Measurements from ENCODE around the gene KEAP1.
"Not testable (repeated sequence)": the region's sequence is repeated elsewhere in the genome, so short reads cannot be mapped to it uniquely, and the experiment has no call there.

KEAP1 gene

GRCh38 chr19:10503002-10503789 lies at the start of gene KEAP1:
Gene KEAP1, minus strand, starts transcription at chr19:10503356. Its CDS starts 3,323 bp downstream, at chr19:10500033.
- Mint-ChIP-seq H3K27me3 (no peaks in the 10 kb centered on the region), H3K4me1 (peaks cover 48% of the 10 kb centered on the region), H3K4me3 (peak within 1 kb of the TSS; percentile 90), H3K27ac (peak within 1 kb of the TSS; percentile 96), H3K9me3 (no peaks in the 10 kb centered on the region), H3K36me3 (peaks cover 24% of the 10 kb centered on the region)
- CTCF ChIA-PET = interaction anchor here (0.9 to 1.6 kb wide), 3 partner anchors 51 to 66 kb away, joined by 3 to 5 read pairs (median 4); no protein-coding TSS in a partner anchor
- peak; percentile 60 for DNase-seq

- DNase-seq = peak; percentile 37
- Mint-ChIP-seq H3K4me3 (no peak overlapping the region), H3K27me3 (no peaks in the 10 kb centered on the region), H3K27ac (peak overlapping the region; percentile 97), H3K4me1 (peaks cover 58% of the 10 kb centered on the region), H3K36me3 (peaks cover 60% of the 10 kb centered on the region), H3K9me3 (no peaks in the 10 kb centered on the region)
- CTCF ChIA-PET = interaction anchor here (0.8 to 2.5 kb wide), 12 partner anchors 11 to 281 kb away, joined by 3 to 12 read pairs (median 4); partner anchors contain the start of genes ICAM1 and KRI1
These were observed 49.4 kb upstream of the KEAP1 start for GRCh38 chr19:10552510-10553053.

- CTCF ChIA-PET = interaction anchor here (1.0 to 2.1 kb wide), 7 partner anchors 10 to 281 kb away, joined by 3 to 12 read pairs (median 3); partner anchors contain the start of genes CDC37 and ICAM1
- H3K36me3 Mint-ChIP-seq = peaks cover 61% of the 10 kb centered on the region
- DNase-seq = peak; percentile 69
These were observed 48.6 kb upstream of the KEAP1 start for GRCh38 chr19:10551698-10552301.

GRCh38 chr19:10551006-10551405 lies 47.9 kb upstream of the KEAP1 start:
- H3K27ac Mint-ChIP-seq = peak overlapping the region; percentile 33
- not testable (repeated sequence) for H3K9me3 Mint-ChIP-seq, H3K27me3 Mint-ChIP-seq, H3K4me3 Mint-ChIP-seq, DNase-seq
- H3K36me3 Mint-ChIP-seq = peaks cover 60% of the 10 kb centered on the region
- CTCF ChIA-PET = interaction anchor here (0.7 to 2.1 kb wide), 5 partner anchors 10 to 148 kb away, joined by 3 to 12 read pairs (median 4); partner anchors contain the start of gene CDC37
- H3K4me1 Mint-ChIP-seq = peaks cover 58% of the 10 kb centered on the region

More at GRCh38 chr19:10551698-10552301, 48.6 kb upstream of the KEAP1 start:
- Mint-ChIP-seq H3K9me3 (no peaks in the 10 kb centered on the region), H3K4me3 (no peak overlapping the region), H3K27ac (peak overlapping the region; percentile 97), H3K27me3 (no peaks in the 10 kb centered on the region), H3K4me1 (peaks cover 60% of the 10 kb centered on the region)

GRCh38 chr19:10550336-10550735 lies 47.2 kb upstream of the KEAP1 start:
- no peaks in the 10 kb centered on the region for H3K27me3 Mint-ChIP-seq

GRCh38 chr19:10549733-10550132 lies 46.6 kb upstream of the KEAP1 start:
- Mint-ChIP-seq H3K36me3 (peaks cover 59% of the 10 kb centered on the region), H3K9me3 (no peaks in the 10 kb centered on the region), H3K4me1 (peaks cover 51% of the 10 kb centered on the region), H3K27ac (no peak overlapping the region), H3K27me3 (no peaks in the 10 kb centered on the region), H3K4me3 (no peak overlapping the region)
- CTCF ChIA-PET = no interaction called here
- DNase-seq = no peak

More at GRCh38 chr19:10550336-10550735, 47.2 kb upstream of the KEAP1 start:
- Mint-ChIP-seq H3K9me3 (no peaks in the 10 kb centered on the region), H3K27ac (peak overlapping the region; percentile 64), H3K4me3 (no peak overlapping the region), H3K4me1 (peaks cover 51% of the 10 kb centered on the region), H3K36me3 (peaks cover 55% of the 10 kb centered on the region)
- CTCF ChIA-PET = interaction anchor here (1.5 kb wide), 1 partner anchor 147 kb away, joined by 3 read pairs; the partner anchor contains the start of gene CDC37
- DNase-seq = no peak

- H3K36me3 Mint-ChIP-seq = peaks cover 51% of the 10 kb centered on the region
- H3K4me1 Mint-ChIP-seq = peaks cover 47% of the 10 kb centered on the region
- CTCF ChIA-PET = no interaction called here
- H3K4me3 Mint-ChIP-seq = no peak overlapping the region
- H3K27ac Mint-ChIP-seq = no peak overlapping the region
- no peak for DNase-seq
- H3K9me3 Mint-ChIP-seq = no peaks in the 10 kb centered on the region
- no peaks in the 10 kb centered on the region for H3K27me3 Mint-ChIP-seq
These were observed 45.7 kb upstream of the KEAP1 start for GRCh38 chr19:10548746-10549276.

GRCh38 chr19:10546817-10547216 lies 43.7 kb upstream of the KEAP1 start:
- CTCF ChIA-PET = no interaction called here
- DNase-seq = no peak
- Mint-ChIP-seq H3K4me1 (peaks cover 33% of the 10 kb centered on the region), H3K9me3 (no peaks in the 10 kb centered on the region), H3K4me3 (no peak overlapping the region), H3K36me3 (peaks cover 34% of the 10 kb centered on the region), H3K27ac (no peak overlapping the region), H3K27me3 (peaks cover 11% of the 10 kb centered on the region)

GRCh38 chr19:10544753-10545251 lies 41.6 kb upstream of the KEAP1 start:
- peaks cover 18% of the 10 kb centered on the region for H3K36me3 Mint-ChIP-seq
- DNase-seq = peak; percentile 32

GRCh38 chr19:10544242-10544752 lies 41.1 kb upstream of the KEAP1 start:
- Mint-ChIP-seq H3K27me3 (peaks cover 36% of the 10 kb centered on the region), H3K9me3 (no peaks in the 10 kb centered on the region), H3K36me3 (peaks cover 18% of the 10 kb centered on the region), H3K4me3 (peak overlapping the region; percentile 89), H3K27ac (peak overlapping the region; percentile 88), H3K4me1 (peaks cover 21% of the 10 kb centered on the region)
- CTCF ChIA-PET = no interaction called here
- peak; percentile 58 for DNase-seq

More at GRCh38 chr19:10544753-10545251, 41.6 kb upstream of the KEAP1 start:
- Mint-ChIP-seq H3K9me3 (no peaks in the 10 kb centered on the region), H3K27me3 (peaks cover 31% of the 10 kb centered on the region), H3K4me3 (peak overlapping the region; percentile 89), H3K4me1 (peaks cover 21% of the 10 kb centered on the region), H3K27ac (peak overlapping the region; percentile 88)
- CTCF ChIA-PET = no interaction called here

- peaks cover 43% of the 10 kb centered on the region for H3K27me3 Mint-ChIP-seq
- H3K9me3 Mint-ChIP-seq = no peaks in the 10 kb centered on the region
- peak within 1 kb of the TSS; percentile 89 for H3K4me3 Mint-ChIP-seq
- peak; percentile 87 for DNase-seq
- H3K36me3 Mint-ChIP-seq = peaks cover 15% of the 10 kb centered on the region
- peak within 1 kb of the TSS; percentile 88 for H3K27ac Mint-ChIP-seq
- peaks cover 25% of the 10 kb centered on the region for H3K4me1 Mint-ChIP-seq
- CTCF ChIA-PET = interaction anchor here (2.6 to 2.7 kb wide), 2 partner anchors 26 to 157 kb away, joined by 13 to 19 read pairs; partner anchors contain the start of genes CDKN2D and QTRT1
These were observed 40.5 kb upstream of the KEAP1 start, which contains the start of gene ATG4D for GRCh38 chr19:10543420-10544241. Gene ATG4D, plus strand, starts transcription at chr19:10543904. Its CDS starts 187 bp downstream, at chr19:10544091.

GRCh38 chr19:10543059-10543419 lies 39.9 kb upstream of the KEAP1 start:
- Mint-ChIP-seq H3K4me1 (peaks cover 26% of the 10 kb centered on the region), H3K4me3 (peak overlapping the region; percentile 77), H3K27me3 (peaks cover 49% of the 10 kb centered on the region), H3K27ac (peak overlapping the region; percentile 85), H3K36me3 (peaks cover 9% of the 10 kb centered on the region), H3K9me3 (no peaks in the 10 kb centered on the region)
- CTCF ChIA-PET = interaction anchor here (1.0 to 2.7 kb wide), 6 partner anchors 11 to 157 kb away, joined by 3 to 19 read pairs (median 9); partner anchors contain the start of genes CDKN2D and QTRT1
- DNase-seq = no peak

GRCh38 chr19:10539016-10539415 lies 35.9 kb upstream of the KEAP1 start:
- H3K9me3 Mint-ChIP-seq, H3K36me3 Mint-ChIP-seq, DNase-seq, H3K27ac Mint-ChIP-seq, H3K4me3 Mint-ChIP-seq, CTCF ChIA-PET: not testable (repeated sequence)
- Mint-ChIP-seq H3K4me1 (peaks cover 13% of the 10 kb centered on the region), H3K27me3 (peaks cover 86% of the 10 kb centered on the region)

Data from activated naive CD4-positive, alpha-beta T cell treated with anti-CD3 and anti-CD28 coated beads, Interleukin-2, amount 10 ng/mL, durations not matched to agents 7 days and 5 days (primary cell).